Heart left ventricle (tissue), 16 donors: ENCODE results near the gene TJP2. TPM values are rescaled to one million over a fixed set of nuclear protein-coding genes. Genes with fewer than 3 reads are reported as not detected.

Experiments
- ATAC-seq, 4 donors: fragments of 200-7000 bp; cut with Tn5 transposase; one replicate each; pipeline ENCODE4 v1.9.1; 2020 to 2022; ENCODE audit warnings: moderate library complexity in 4 of 4, mild to moderate bottlenecking in 3 of 4, moderate number of reproducible peaks in 1 of 4
- DNase-seq, 5 donors: peaks; one replicate each; pipeline ENCODE4 v3.0.0-alpha.2; 2020
- H3K27ac ChIP-seq, 12 donors: fragments of 200-600 bp; sonication (generic) in 4 of 12; one replicate each; pipeline versions ENCODE4 v1.5.0 to v1.8.0; 2016 to 2022; ENCODE audit warnings: mild to moderate bottlenecking in 2 of 12
- H3K27me3 ChIP-seq, 9 donors: fragments of 200-600 bp; sonication (generic) in 2 of 9; one replicate each; pipeline versions ENCODE4 v1.5.1 to v1.8.0; 2016 to 2022; ENCODE audit warnings: mild to moderate bottlenecking in 3 of 9
- H3K36me3 ChIP-seq, 9 donors: fragments of 200-600 bp; sonication (generic) in 2 of 9; one replicate each; pipeline versions ENCODE4 v1.5.0 to v1.8.0; 2018 to 2022; ENCODE audit warnings: mild to moderate bottlenecking in 2 of 9
- H3K4me1 ChIP-seq, 12 donors: fragments of 200-600 bp; sonication (generic) in 4 of 12; one replicate each; pipeline versions ENCODE4 v1.5.0 to v1.8.0; 2016 to 2022; ENCODE audit warnings: mild to moderate bottlenecking in 3 of 12
- H3K4me3 ChIP-seq, 12 donors: fragments of 200-600 bp; sonication (generic) in 4 of 12; one replicate each; pipeline versions ENCODE4 v1.5.0 to v1.8.0; 2017 to 2022; ENCODE audit warnings: mild to moderate bottlenecking in 9 of 12, moderate library complexity in 4 of 12
- H3K9me3 ChIP-seq, 12 donors: fragments of 200-600 bp; sonication (generic) in 4 of 12; one replicate each; pipeline versions ENCODE4 v1.5.0 to v1.8.0; 2016 to 2022; ENCODE audit warnings: mild to moderate bottlenecking in 1 of 12
- POLR2A ChIP-seq, 2 donors: fragments of 450-650 bp; IDR thresholded peaks; one replicate each; pipeline ENCODE4 v1.6.1; 2017; ENCODE audit warnings: antibody characterized with exemption in 2 of 2, mild to moderate bottlenecking in 2 of 2, moderate library complexity in 2 of 2
- WGBS, 4 donors: extraction: QIAGEN DNeasy Blood & Tissue Kit in 2 of 4; methylation state at CpG; one replicate each; pipeline versions ENCODE4 v1.1.5 to v1.1.7; 2013 to 2018; 5-methylcytosine and 5-hydroxymethylcytosine counted together
- intact Hi-C, 10 donors: fragments of 100-400 bp; cut with DNase I; formaldehyde crosslinking; loops; one replicate each; pipeline versions ENCODE4 v1.11.1 to v1.14.2; 2022
- polyA plus RNA-seq, 2 donors: library from polyadenylated mRNA; stranded (reverse); fragments of 200-250 nt; gene quantifications; one replicate each; pipeline ENCODE4 v1.2.3, GENCODE V29; 2013
- total RNA-seq, 9 donors: library from RNA; depleted of rRNA in 2 of 9; stranded (reverse); fragments of >200 nt in 2 of 9; fragmentation: NEBNext Ultra II Directional in 3 of 9; extraction: Animal tissue kit (Norgen Biotek cat#: 25700) in 3 of 9; gene quantifications; one replicate each; pipeline versions ENCODE4 v1.1.0 to v1.2.4, GENCODE V29; 2016 to 2023
- TF ChIP-seq, protein P1 (sequence below), 12 donors: fragments of 200-600 bp; sonication (generic) in 4 of 12; IDR thresholded peaks; one replicate each; pipeline versions ENCODE4 v1.5.0 to v1.8.0; 2018 to 2022; ENCODE audit warnings: antibody characterized with exemption in 12 of 12, mild to moderate bottlenecking in 5 of 12
- donor health status: ischemic (EF 13 %, LVEDD 7.1; RV severe dilation, severe dysfunction).
- donor health status: healthy with polysubstance abuse.
- donor health status: DM: no; HTN: yes; CAD: no.
- donor health status: DM: no; HTN: no; CAD: no.
- donor health status: ischemic (EF 25% LVEDD 6.9; RV normal size, moderate dysfunction).
- donor health status: ischemic (EF 25% LVEDD 5.7; RV mildly dilated, moderate dysfunction).
- donor health status: healthy.
- donor health status: DM: yes; HTN: yes; CAD: no.
- donor health status: ischemic (EF 35%, LVEDD 5.7; RV mildly dilated, moderate dysfunction).
- donor health status: nonischemic (EF 11% LVEDD 7.7; RV severe dilation, severe dysfunction).
- donor health status: DM: yes; HTN: yes; CAD: no.
- donor health status: PGD.
- donor health status: ischemic (EF 29% LVEDD 5.4; RV normal size, mild dysfunction).
- donor health status: nonischemic (EF 23%, LVEDD 6.1; RV moderate dilation, normal function).

Gene TJP2
- total and polyA plus RNA-seq, 11 donors = 29.1 to 139 (median 87.5) TPM

GRCh38 chr9:69132361-69132760 is 41.7 kb upstream of the TJP2 start:
- WGBS, 4 donors = 87 to 93% (median 88%) methylated on average over 4 of the region's 4 CpGs
- Histone ChIP-seq H3K36me3 (no peaks in the 10 kb centered on the region), H3K9me3 (no peaks in the 10 kb centered on the region), H3K4me3 (no peak overlapping the region), H3K4me1 (peaks cover 3 to 74% (median 29%) of the 10 kb centered on the region in 12 donors), H3K27ac (peak overlapping the region in 7 of 12 donors; percentile 55 to 85 (median 69)), H3K27me3 (no peaks in the 10 kb centered on the region)
- no peak for TF ChIP-seq POLR2A (IDR thresholded peaks at IDR 0.05)
- TF ChIP-seq, protein P1, sequence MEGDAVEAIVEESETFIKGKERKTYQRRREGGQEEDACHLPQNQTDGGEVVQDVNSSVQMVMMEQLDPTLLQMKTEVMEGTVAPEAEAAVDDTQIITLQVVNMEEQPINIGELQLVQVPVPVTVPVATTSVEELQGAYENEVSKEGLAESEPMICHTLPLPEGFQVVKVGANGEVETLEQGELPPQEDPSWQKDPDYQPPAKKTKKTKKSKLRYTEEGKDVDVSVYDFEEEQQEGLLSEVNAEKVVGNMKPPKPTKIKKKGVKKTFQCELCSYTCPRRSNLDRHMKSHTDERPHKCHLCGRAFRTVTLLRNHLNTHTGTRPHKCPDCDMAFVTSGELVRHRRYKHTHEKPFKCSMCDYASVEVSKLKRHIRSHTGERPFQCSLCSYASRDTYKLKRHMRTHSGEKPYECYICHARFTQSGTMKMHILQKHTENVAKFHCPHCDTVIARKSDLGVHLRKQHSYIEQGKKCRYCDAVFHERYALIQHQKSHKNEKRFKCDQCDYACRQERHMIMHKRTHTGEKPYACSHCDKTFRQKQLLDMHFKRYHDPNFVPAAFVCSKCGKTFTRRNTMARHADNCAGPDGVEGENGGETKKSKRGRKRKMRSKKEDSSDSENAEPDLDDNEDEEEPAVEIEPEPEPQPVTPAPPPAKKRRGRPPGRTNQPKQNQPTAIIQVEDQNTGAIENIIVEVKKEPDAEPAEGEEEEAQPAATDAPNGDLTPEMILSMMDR (IDR thresholded peaks at IDR 0.05) = no peak
- ATAC-seq = no peak
- intact Hi-C loops = loop anchor here in 4 of 10 donors (5.0 to 10.0 kb wide), 5 partner anchors 40 to 60 kb away; partner anchors contain the start of gene TJP2 (in 1 of the 4)
- no peak for DNase-seq

DNA sequence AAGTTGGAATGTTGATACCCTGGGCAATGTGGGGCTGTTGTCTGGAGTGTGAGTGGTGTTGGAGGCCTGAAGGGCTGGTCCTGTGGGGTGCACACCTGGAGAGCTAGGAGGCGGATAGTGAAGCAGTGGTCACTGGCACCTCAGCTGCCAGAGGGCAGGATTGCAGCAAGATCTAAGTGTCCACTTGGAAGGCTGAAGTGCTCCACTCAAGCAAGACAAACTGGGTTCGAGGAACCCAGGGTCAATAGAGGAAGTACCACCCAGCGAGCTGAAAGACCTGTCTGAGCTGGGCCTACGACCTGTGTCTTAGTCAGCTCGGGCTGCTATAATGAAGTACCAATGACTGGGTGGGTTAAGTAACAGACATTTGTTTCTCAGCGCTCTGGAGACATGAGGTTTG is 39.7 kb upstream of the TJP2 start:
- Histone ChIP-seq H3K36me3 (peaks cover 0 to 2% (median 0%) of the 10 kb centered on the region in 9 donors), H3K27ac (peak overlapping the region in 1 of 12 donors; percentile 5), H3K4me3 (no peak overlapping the region), H3K27me3 (no peaks in the 10 kb centered on the region), H3K4me1 (peaks cover 3 to 69% (median 29%) of the 10 kb centered on the region in 12 donors), H3K9me3 (no peaks in the 10 kb centered on the region)
- ATAC-seq = no peak
- intact Hi-C loops = loop anchor here in 4 of 10 donors (5.0 to 10.0 kb wide), 5 partner anchors 38 to 60 kb away; partner anchors contain the start of gene TJP2 (in 1 of the 4)
- WGBS, 4 donors = 93 to 95% (median 95%) methylated on average over 5 to 6 of the region's 6 CpGs
- DNase-seq = peak in 1 of 5 donors; percentile 9
- TF ChIP-seq, protein P1 (IDR thresholded peaks at IDR 0.05) = no peak
- TF ChIP-seq POLR2A (IDR thresholded peaks at IDR 0.05) = no peak

GRCh38 chr9:69136185-69136584 is 37.9 kb upstream of the TJP2 start:
- DNase-seq (no peak), ATAC-seq (no peak)
- TF ChIP-seq, protein P1 (IDR thresholded peaks at IDR 0.05) = no peak
- no peak for TF ChIP-seq POLR2A (IDR thresholded peaks at IDR 0.05)
- H3K4me3 ChIP-seq = no peak overlapping the region
- no peaks in the 10 kb centered on the region for H3K27me3 ChIP-seq
- H3K9me3 ChIP-seq = no peaks in the 10 kb centered on the region
- intact Hi-C loops = loop anchor here in 3 of 10 donors (5.0 to 10.0 kb wide), 3 partner anchors 51 to 64 kb away; no protein-coding TSS in a partner anchor
- peak overlapping the region in 9 of 12 donors; percentile 25 to 73 (median 54) for H3K27ac ChIP-seq
- peaks cover 0 to 2% (median 0%) of the 10 kb centered on the region in 9 donors for H3K36me3 ChIP-seq
- 86 to 95% (median 91%) methylated on average over 2 of the region's 2 CpGs for WGBS, 4 donors
- H3K4me1 ChIP-seq = peaks cover 1 to 65% (median 27%) of the 10 kb centered on the region in 12 donors

- ATAC-seq (peak in 2 of 4 donors; percentile 12 to 61), DNase-seq (peak in 1 of 5 donors; percentile 34)
- peak overlapping the region in 10 of 12 donors; percentile 25 to 73 (median 53) for H3K27ac ChIP-seq
- peaks cover 0 to 2% (median 0%) of the 10 kb centered on the region in 9 donors for H3K36me3 ChIP-seq
- no peaks in the 10 kb centered on the region for H3K27me3 ChIP-seq
- TF ChIP-seq, protein P1 (IDR thresholded peaks at IDR 0.05) = no peak
- no peak for TF ChIP-seq POLR2A (IDR thresholded peaks at IDR 0.05)
- 56 to 69% (median 62%) methylated on average over 7 of the region's 7 CpGs for WGBS, 4 donors
- peaks cover 0 to 65% (median 23%) of the 10 kb centered on the region in 12 donors for H3K4me1 ChIP-seq
- no peaks in the 10 kb centered on the region for H3K9me3 ChIP-seq
- intact Hi-C loops = loop anchor here in 3 of 10 donors (5.0 to 10.0 kb wide), 3 partner anchors 52 to 64 kb away; no protein-coding TSS in a partner anchor
- no peak overlapping the region for H3K4me3 ChIP-seq
Measured at GRCh38 chr9:69136779-69137178, 37.3 kb upstream of the TJP2 start.
